ENCODE results near the gene SLC41A3. TPM values are rescaled to one million over a fixed set of nuclear protein-coding genes. Genes with fewer than 3 reads are reported as not detected.

The SLC41A3 gene
- total RNA-seq, 2 donors from 2014 or later = 32.2 to 131 TPM

DNA sequence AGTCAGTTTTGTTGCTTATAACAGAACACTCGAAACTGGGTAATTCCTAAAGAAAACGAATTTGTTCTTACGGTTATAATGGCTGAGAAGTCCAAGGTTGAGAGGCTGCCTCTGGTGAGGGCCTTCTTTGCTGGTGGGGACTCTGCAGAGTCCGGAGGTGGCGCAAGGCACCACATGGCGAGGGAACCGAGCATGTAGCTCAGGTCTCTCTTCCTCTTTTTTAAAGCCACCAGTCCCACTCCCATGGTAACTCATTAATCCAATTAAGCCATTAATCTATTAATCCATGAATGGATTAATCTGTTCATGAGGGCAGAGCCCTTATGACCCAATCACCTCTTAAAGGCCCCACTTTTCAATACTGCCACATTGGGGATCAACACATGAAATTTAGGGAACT lies 64.9 kb downstream of the SLC41A3 start:
- DNase-seq (ENCODE audit: low spot score) = no peak
- H3K27ac ChIP-seq = no peak overlapping the region
- H3K4me3 ChIP-seq = no peak overlapping the region
- H3K27me3 ChIP-seq (replicated peaks; ENCODE audit: insufficient read depth) = no peaks in the 10 kb centered on the region
- intact Hi-C loops (cut with DNase I) = no loop called here
- no peaks in the 10 kb centered on the region for H3K9me3 ChIP-seq
- TF ChIP-seq POLR2AphosphoS5 (IDR thresholded peaks at IDR 0.05) (no peak), POLR2A (IDR thresholded peaks at IDR 0.05) (no peak)
- TF ChIP-seq, protein P1, sequence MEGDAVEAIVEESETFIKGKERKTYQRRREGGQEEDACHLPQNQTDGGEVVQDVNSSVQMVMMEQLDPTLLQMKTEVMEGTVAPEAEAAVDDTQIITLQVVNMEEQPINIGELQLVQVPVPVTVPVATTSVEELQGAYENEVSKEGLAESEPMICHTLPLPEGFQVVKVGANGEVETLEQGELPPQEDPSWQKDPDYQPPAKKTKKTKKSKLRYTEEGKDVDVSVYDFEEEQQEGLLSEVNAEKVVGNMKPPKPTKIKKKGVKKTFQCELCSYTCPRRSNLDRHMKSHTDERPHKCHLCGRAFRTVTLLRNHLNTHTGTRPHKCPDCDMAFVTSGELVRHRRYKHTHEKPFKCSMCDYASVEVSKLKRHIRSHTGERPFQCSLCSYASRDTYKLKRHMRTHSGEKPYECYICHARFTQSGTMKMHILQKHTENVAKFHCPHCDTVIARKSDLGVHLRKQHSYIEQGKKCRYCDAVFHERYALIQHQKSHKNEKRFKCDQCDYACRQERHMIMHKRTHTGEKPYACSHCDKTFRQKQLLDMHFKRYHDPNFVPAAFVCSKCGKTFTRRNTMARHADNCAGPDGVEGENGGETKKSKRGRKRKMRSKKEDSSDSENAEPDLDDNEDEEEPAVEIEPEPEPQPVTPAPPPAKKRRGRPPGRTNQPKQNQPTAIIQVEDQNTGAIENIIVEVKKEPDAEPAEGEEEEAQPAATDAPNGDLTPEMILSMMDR (IDR thresholded peaks at IDR 0.05) = no peak
- no peaks in the 10 kb centered on the region for H3K4me1 ChIP-seq (replicated peaks)
- WGBS = 89% methylated on average over 7 of the region's 7 CpGs
- peaks cover 0 to 6% of the 10 kb centered on the region in 2 donors for H3K36me3 ChIP-seq

DNA sequence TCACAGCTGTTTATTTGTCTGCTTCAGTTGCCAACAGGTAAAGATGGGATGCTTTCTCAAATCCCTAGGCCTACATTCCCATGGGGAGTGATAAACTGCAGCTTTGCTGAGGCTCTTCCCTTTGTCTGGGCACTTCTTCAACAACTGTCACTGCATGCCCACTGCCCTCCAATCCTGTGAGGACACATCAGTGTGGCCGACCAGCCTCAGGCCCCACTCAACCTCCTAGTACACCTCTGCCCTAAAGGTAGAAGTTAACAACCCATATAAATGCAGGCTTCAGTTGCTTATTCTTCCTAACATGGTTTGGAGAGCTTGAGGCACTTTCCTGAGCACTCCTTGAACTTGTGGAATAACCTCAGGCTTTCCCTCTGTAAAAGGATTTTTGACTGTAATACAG lies 65.4 kb downstream of the SLC41A3 start:
- intact Hi-C loops (cut with DNase I) = no loop called here
- H3K4me3 ChIP-seq = no peak overlapping the region
- peaks cover 0 to 6% of the 10 kb centered on the region in 2 donors for H3K36me3 ChIP-seq
- H3K9me3 ChIP-seq = no peaks in the 10 kb centered on the region
- DNase-seq (ENCODE audit: low spot score) = no peak
- no peaks in the 10 kb centered on the region for H3K4me1 ChIP-seq (replicated peaks)
- no peak overlapping the region for H3K27ac ChIP-seq
- WGBS = 55% methylated on average over 1 of the region's 1 CpG
- H3K27me3 ChIP-seq (replicated peaks; ENCODE audit: insufficient read depth) = no peaks in the 10 kb centered on the region
- TF ChIP-seq POLR2A (IDR thresholded peaks at IDR 0.05) = no peak

DNA sequence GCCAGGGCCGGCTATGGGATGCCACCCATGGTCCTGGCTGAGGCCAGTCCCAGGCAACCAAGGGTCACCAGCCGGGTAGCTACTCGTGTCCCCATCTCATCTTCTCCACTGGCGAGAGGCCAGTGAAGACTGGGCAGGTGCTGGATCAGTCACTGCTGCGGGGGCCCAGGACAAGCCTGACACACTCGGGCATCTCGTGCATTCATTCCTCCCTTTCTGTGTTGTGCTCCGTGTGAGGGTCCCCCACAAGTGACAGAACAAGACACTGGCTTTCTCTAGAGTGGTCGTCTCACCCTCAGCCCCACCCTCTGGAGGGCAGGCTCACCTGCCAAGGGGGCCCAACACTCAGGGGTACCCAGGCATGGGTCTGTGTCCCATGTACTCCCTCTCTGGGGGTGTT lies 66.6 kb downstream of the SLC41A3 start:
- peaks cover 0 to 6% of the 10 kb centered on the region in 2 donors for H3K36me3 ChIP-seq
- H3K4me1 ChIP-seq (replicated peaks) = no peaks in the 10 kb centered on the region
- H3K27me3 ChIP-seq (replicated peaks; ENCODE audit: insufficient read depth) = no peaks in the 10 kb centered on the region
- H3K27ac ChIP-seq = no peak overlapping the region
- intact Hi-C loops (cut with DNase I) = no loop called here
- no peak for DNase-seq (ENCODE audit: low spot score)
- no peaks in the 10 kb centered on the region for H3K9me3 ChIP-seq
- H3K4me3 ChIP-seq = no peak overlapping the region
- 90% methylated on average over 9 of the region's 9 CpGs for WGBS
- TF ChIP-seq POLR2AphosphoS5 (IDR thresholded peaks at IDR 0.05) = no peak
- TF ChIP-seq, protein P1 (IDR thresholded peaks at IDR 0.05) = no peak
- TF ChIP-seq POLR2A (IDR thresholded peaks at IDR 0.05) = no peak

DNA sequence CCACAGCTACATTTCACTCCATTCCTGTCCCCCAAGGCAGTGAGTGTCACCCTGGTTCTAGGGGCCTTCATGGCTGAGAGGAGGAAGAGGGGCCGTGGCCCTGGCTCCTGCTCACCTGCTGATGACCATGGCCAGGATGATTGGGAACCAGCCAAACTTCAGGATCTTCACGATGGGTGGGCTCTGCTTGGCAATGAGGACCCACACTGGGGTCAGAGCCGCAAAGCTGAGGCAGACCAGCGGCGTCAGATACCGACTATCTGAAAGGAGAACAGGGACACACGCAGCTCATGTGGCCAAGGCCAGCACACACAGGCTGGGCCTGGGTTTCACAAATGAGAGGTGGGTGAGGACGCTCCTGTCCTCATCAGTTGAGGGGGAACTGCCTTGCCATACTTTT lies 67.3 kb downstream of the SLC41A3 start:
- H3K4me3 ChIP-seq = no peak overlapping the region
- H3K36me3 ChIP-seq = peaks cover 0 to 6% of the 10 kb centered on the region in 2 donors
- intact Hi-C loops (cut with DNase I) = no loop called here
- H3K9me3 ChIP-seq = no peaks in the 10 kb centered on the region
- no peak for DNase-seq (ENCODE audit: low spot score)
- 97% methylated on average over 8 of the region's 8 CpGs for WGBS
- no peaks in the 10 kb centered on the region for H3K27me3 ChIP-seq (replicated peaks; ENCODE audit: insufficient read depth)
- no peak overlapping the region for H3K27ac ChIP-seq
- TF ChIP-seq POLR2AphosphoS5 (IDR thresholded peaks at IDR 0.05) (no peak), POLR2A (IDR thresholded peaks at IDR 0.05) (no peak)
- TF ChIP-seq, protein P1 (IDR thresholded peaks at IDR 0.05) = no peak
- no peaks in the 10 kb centered on the region for H3K4me1 ChIP-seq (replicated peaks)

DNA sequence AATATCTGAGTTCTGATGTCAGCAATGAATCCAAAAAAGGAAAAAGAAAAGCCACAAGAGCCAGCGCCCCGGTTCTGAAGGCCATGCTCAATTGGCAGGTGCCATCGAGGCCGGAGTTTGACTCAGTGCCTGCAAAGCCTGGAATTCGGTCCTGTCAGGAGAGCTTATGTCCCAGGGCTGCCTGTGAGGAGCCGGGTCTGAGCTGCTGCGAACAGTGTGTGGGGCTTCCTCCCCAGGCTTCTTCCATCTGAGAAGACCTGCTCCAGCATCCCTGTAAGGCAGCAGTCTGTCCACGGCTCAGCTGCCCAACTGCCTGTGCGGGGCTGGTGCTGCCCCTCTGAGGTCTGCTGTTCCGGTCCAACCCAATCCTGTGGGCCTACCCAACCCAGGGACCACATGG lies 68.8 kb downstream of the SLC41A3 start:
- H3K36me3 ChIP-seq = peaks cover 0 to 6% of the 10 kb centered on the region in 2 donors
- TF ChIP-seq POLR2A (IDR thresholded peaks at IDR 0.05) (no peak), POLR2AphosphoS5 (IDR thresholded peaks at IDR 0.05) (no peak)
- TF ChIP-seq, protein P1 (IDR thresholded peaks at IDR 0.05) = no peak
- H3K4me3 ChIP-seq = no peak overlapping the region
- WGBS = 92% methylated on average over 10 of the region's 10 CpGs
- H3K27me3 ChIP-seq (replicated peaks; ENCODE audit: insufficient read depth) = no peaks in the 10 kb centered on the region
- no peaks in the 10 kb centered on the region for H3K4me1 ChIP-seq (replicated peaks)
- no peak overlapping the region for H3K27ac ChIP-seq
- H3K9me3 ChIP-seq = no peaks in the 10 kb centered on the region
- intact Hi-C loops (cut with DNase I) = no loop called here
- no peak for DNase-seq (ENCODE audit: low spot score)
